ENCODE results near the gene TOP3A.

GRCh38 chr17:18362698-18363100 lies 47.9 kb upstream of the TOP3A start:
- TF ChIP-seq, protein P1, sequence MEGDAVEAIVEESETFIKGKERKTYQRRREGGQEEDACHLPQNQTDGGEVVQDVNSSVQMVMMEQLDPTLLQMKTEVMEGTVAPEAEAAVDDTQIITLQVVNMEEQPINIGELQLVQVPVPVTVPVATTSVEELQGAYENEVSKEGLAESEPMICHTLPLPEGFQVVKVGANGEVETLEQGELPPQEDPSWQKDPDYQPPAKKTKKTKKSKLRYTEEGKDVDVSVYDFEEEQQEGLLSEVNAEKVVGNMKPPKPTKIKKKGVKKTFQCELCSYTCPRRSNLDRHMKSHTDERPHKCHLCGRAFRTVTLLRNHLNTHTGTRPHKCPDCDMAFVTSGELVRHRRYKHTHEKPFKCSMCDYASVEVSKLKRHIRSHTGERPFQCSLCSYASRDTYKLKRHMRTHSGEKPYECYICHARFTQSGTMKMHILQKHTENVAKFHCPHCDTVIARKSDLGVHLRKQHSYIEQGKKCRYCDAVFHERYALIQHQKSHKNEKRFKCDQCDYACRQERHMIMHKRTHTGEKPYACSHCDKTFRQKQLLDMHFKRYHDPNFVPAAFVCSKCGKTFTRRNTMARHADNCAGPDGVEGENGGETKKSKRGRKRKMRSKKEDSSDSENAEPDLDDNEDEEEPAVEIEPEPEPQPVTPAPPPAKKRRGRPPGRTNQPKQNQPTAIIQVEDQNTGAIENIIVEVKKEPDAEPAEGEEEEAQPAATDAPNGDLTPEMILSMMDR (IDR thresholded peaks at IDR 0.05) = no peak
- no peak for TF ChIP-seq POLR2A (IDR thresholded peaks at IDR 0.05)
